Activated CD8-positive, alpha-beta memory T cell treated with anti-CD3 and anti-CD28 coated beads for 24 hours (primary cell): ENCODE measurements around the gene ULK4.
"Not testable (repeated sequence)": the region's sequence is repeated elsewhere in the genome, so short reads cannot be mapped to it uniquely, and the experiment has no call there.

Experiments
- DNase-seq: peaks from one replicate; pipeline ENCODE4 v3.0.0-alpha.2; 2020

The ULK4 gene

DNA sequence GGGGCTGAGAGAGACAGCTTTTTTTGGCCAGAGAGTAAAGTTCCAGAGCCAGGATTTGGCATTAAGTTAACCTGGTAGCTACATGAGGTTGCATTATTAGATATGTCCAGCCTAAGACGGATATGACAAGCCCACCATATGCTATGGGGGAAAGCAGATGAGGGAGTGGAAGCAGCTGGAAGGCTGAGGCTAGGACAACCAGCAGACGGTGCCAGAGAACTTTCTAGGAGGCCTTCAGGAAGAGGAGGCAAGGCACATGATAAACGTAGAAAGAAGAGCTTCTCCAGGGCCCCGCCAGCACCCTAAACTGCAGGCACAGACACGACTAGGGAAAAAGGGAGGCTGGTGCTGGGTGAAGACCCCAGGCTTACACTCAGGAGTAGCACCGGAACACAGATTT is 675.6 kb downstream of the ULK4 start:
- no peak for DNase-seq

DNA sequence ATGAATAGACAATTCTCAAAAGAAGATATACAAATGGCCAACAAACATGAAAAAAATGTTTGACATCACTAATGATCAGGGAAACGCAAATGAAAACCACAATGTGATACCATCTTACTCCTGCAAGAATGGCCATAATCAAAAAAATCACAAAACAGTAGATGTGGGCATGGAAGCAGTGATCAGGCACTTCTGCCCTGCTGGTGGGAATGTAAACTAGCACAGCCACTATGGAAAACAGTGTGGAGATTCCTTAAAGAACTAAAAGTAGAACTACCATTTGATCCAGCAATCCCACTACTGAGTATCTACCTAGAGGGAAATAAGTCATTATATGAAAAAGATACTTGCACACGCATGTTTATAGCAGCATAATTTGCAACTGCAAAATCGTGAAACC is 677.0 kb downstream of the ULK4 start:
- not testable (repeated sequence) for DNase-seq

DNA sequence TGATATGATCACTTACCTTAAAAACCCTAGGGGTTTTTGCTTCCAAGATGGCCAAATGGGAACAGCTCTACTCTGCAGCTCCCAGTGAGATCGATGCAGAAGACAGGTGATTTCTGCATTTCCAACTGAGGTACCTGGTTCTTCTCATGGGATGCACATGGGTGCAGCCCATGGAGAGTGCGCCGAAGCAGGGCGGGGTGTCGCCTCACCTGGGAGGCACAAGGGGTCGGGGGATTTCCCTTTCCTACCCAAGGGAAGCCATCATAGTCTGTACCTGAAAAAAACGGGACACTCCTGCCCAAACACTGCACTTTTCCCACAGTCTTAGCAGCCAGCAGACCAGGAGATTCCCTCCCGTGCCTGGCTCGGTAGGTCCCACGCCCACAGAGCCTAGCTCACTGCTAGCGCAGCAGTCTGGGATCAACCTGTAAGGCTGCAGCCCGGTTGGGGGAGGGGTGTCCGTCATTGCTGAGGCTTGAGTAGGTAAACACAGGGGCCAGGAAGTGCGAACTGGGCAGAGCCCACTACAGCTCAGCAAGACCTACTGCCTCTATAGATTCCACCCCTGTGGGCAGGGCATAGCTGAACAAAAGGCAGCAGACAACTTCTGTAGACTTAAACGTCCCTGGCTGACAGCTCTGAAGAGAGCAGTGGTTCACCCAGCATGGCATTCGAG is 684.0 kb downstream of the ULK4 start:
- DNase-seq, result no peak

DNA sequence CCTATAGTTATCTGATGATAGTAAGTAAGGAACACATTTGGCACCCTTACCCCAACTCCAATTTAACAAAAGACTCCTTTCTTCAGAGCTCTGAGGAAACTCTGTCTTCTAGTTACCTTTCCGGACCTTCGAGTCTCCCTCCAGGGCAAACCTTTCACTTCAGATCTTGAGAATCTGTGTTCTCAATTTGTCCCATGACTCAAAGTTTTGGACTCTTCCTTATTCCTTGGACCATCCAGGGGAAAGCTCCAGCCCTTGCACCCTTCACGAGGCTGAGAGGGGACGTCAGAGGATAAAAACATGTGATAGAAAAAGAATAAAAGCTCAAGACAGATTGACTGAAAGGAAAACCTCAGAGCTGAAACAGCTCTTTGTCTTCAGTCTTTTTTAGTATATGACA is 685.7 kb downstream of the ULK4 start:
- DNase-seq, result no peak

DNA sequence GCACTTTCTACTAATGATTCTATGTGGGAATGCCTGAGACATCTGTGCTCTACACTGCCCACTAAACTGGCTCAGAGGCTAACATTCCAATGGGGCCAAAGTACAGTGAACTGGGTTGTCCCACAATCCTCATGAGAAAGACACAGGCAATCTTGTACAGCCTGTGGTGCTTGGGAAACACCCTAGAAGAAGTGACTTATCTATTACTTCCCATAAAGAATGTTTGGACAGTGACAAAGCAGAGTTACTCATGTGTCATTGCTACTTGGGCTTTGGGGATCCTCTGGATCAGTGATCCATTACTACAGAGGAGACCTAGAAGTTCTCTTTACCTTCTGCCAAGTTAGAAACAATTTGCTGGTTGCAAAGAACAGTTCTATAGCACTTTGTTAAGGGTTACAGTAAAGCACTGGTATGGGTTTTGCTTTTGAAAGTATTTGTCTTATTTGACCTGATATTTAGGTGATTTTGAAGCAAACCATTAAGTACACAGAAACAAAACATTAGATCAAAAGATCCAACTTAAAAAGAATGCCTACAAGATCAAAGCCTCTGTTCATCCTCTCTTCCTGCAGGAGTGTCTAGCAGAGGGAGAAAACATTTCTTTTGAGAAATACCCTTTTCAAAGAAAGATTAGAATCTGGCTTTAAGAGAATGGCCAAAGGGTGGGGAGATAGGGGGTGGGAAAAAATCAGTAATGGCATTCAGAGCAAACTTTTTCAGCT is 686.8 kb downstream of the ULK4 start:
- DNase-seq, result no peak

DNA sequence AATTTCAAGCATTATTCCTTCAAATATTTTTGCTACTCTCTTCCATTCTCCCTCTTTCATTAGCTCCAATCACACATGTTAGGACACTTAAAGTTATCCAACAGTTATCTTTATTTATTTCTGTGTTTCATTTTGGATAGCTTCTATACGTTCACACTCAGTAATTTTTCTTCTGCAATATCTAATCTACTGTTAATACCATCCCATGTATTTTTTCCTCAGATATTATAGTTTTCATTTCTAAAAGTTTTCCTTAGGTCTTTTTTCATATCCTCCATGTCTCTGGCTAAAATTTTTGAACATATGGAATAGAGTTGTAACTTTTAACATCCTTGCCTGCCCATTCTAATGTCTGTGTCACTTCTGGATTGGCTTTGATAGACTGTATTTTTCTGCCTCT is 689.2 kb downstream of the ULK4 start:
- DNase-seq, result no peak

DNA sequence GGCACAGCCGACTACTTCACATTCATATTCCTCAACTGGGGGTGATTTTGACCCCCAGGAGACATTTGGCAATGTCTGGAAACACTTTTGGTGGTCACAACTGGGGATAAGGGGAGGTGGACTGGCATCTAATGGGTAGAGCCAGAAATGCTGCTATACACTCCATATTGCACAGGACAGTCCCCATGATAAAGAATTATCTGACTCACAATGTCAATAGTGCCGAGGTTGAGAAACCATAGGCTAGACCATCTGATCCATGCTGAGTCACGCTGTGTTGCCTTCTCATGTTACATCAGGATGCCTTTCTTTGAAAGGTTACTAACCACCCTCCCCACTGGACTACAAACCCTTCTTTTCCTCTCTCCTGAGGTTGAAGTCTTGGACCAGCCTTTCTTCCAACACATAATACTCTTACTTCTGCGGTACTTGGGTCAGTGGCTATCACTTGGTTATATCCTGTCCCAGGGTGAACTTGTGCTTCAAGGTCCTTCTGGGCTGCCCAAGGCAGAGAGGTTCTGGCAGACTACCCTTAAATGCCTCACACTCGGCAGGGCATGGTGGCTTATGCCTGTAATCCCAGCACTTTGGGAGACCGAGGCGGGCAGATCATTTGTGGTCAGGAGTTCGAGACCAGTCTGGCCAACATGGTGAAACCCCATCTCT is 693.8 kb downstream of the ULK4 start:
- DNase-seq, result no peak

DNA sequence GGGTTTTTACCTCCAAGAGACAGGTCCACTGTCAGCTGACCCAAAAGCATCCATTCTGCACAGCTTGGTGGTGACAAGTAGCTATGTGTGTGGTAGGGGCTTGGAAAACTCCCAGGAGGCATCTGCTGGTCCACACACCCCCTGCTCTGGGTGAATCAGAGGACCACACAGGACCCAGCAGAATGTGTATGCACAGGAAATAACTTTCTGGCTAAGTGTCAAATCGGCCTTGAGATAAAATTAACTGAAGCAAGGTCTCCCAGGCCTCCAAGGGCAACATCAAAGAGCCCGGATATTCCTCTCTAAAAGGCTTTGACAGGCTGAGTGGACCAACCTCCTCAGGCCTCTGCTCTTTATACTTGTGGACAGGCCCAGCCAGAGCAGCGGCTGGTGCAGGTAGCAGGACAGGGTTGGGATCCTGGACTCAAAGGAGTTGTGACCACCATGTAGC is 696.1 kb downstream of the ULK4 start:
- no peak for DNase-seq

DNA sequence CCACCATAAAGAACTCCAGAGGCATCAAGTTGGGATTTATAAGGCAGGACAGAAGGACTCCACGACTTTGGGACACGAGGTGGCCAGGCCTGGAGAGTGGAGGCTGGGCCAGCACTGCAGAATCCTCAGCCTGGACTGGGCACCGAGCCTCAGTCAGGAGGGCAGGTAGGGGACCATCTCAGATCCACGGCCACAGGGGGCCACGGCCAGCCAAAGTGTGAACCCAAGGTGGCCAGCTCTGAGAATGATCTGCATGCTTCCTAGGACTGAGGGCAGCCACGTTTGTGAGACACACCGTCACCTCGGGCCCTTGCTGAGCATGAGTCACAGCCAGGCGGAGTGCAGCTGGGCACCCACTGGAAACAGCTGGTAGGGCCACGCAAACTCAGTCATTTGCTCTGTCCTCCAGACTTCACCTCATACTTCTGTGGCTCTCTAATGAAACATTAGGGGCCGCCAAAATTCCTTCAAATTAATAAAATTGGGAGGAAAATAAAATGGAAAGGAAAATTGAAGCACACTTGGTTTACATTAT is 696.8 kb downstream of the ULK4 start:
- DNase-seq, result no peak

DNA sequence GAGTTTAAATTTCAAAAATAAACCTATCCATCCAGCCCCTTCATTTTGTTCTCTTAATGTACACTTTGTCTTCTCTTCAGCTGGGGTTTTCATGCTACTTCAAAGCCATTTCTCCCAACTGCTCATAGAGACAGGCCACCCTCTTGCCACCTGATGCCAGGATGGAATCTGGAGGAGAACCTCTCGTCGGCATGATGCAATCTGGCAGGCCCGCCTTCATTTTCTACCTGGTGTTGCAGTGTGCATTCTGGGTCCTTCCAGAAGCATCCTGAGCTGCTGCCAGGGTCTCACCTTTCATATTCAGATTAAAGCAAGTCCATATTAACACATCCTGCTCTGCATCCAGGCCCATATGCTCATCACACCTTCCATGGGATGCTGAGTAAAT is 701.8 kb downstream of the ULK4 start:
- DNase-seq, result no peak

DNA sequence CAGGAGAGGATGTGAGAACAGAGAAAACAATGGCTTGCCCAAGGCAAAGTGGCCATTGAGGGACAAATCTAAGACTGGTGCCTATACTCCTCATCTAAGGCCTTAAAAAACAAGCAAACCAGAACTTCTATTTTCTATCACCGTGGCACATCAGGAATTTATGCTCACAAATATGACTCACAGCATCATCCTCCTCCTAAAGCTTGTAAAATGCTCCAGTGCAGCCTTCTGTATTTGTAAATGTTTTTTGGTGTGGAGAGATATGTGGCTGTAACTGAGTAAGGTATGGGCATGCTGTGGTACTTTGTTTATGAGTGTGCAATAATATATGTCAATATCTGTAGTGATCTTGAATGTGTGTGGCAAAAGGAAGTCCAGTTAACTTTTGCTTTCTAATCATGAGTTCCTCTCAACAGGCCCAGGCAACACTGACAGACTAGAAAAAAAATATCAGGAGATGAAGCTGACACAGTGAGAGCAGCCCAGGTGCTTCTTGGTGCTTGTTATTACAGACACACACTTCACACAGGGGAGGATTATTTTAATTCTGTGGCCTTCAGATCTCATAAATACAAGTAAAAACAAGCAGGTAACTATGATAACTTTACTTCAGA is 702.3 kb downstream of the ULK4 start:
- no peak for DNase-seq

DNA sequence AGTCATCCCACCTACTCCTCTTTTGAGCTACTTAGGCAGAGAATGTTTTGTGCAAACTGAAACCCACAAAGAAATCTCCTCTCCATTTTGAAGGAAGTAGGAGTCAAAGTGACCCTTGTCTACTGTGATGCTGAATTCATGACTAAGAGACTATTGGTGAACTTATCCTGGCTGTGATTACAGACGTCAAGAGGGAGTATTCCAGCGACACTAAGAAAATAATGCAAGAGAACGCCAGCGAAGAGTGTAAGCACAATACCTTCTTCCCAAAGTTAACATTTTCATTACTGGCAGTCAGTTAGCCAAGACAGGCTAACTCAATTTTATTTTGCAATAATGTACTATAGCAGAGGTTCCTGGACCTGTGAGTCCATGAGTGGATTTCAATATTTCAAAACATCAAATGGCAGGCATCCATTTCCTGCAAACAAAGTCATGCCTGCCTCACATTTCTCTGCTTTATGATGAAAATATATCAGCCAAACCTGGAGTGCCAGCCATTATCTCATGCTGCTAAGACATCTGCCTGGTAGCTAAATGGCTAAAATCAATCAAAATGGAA is 703.6 kb downstream of the ULK4 start:
- no peak for DNase-seq

DNA sequence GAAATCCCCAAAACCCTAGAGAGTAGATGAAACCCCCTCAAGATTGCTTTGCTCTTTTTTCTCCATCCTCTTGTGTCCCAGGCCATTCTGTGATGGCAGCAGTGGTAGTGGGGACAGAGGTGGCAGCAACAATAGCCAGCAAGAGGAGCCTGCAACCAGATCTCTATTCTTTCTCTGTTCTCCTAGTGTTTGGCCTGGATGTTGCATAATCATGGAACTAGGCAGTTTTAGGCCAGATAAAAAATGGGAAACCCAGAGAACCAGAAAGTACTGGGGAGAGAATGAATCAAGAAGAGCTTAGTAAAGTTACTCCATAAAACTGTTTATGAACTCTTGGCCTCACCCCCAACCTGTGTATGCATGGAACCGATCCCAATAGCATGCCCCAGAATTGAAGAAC is 710.3 kb downstream of the ULK4 start:
- DNase-seq, result no peak

DNA sequence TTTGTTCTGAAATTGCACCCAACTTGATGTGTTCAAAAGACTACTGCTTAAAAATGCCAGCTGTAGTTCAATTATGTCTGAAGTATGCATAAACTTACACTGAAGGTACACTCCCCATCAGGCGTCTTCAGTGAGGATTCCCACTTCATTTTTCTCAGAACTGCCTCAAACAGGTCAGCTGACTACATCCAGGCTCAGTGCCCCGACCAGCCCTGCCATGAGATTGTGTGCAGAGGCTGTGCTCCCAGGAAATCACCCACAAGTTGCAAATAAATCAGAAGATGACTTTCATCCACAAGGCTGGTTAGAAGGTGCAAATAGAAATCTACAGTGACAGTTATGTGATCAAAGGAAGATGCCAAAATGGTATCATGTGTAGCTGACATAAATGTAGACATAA is 711.1 kb downstream of the ULK4 start:
- no peak for DNase-seq

DNA sequence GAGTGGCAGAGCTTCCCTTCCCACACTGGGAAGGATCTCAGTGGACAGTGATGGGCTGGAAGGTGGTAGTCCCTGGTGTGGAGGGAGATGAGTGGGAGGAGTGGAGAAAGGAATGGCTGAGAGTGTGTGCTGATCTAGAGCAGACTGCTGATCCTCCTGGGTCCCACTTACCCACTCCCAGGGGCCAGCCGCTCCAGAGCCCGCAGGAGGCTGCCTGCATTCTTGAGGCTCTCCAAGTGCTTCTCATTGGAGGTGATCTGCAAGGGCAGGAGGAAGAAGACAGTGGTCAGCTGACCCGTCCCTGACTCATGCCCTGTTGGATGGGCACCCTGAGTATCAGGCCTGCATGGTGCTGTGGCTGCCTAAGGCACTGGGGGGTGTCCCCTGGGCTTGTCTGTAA is 712.6 kb downstream of the ULK4 start:
- no peak for DNase-seq

DNA sequence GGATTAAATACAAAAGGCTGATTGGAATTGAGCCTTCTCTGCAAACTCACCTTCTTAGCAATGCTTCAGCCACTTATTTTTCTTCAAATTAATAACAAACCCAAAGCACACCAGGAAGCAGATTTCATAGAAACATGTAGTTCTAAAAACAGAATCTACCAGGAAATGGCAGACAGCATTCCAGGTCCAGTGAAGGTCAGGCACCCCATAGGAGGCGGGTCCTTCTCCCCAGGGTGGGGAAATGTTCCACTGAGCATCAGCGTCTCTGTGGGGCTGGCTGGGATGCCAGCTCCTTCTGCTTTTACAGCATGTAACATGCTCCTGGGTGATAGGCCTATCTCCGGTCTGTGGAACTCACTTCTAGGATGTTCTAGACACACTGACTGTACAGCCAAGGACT is 713.4 kb downstream of the ULK4 start:
- DNase-seq, result no peak

DNA sequence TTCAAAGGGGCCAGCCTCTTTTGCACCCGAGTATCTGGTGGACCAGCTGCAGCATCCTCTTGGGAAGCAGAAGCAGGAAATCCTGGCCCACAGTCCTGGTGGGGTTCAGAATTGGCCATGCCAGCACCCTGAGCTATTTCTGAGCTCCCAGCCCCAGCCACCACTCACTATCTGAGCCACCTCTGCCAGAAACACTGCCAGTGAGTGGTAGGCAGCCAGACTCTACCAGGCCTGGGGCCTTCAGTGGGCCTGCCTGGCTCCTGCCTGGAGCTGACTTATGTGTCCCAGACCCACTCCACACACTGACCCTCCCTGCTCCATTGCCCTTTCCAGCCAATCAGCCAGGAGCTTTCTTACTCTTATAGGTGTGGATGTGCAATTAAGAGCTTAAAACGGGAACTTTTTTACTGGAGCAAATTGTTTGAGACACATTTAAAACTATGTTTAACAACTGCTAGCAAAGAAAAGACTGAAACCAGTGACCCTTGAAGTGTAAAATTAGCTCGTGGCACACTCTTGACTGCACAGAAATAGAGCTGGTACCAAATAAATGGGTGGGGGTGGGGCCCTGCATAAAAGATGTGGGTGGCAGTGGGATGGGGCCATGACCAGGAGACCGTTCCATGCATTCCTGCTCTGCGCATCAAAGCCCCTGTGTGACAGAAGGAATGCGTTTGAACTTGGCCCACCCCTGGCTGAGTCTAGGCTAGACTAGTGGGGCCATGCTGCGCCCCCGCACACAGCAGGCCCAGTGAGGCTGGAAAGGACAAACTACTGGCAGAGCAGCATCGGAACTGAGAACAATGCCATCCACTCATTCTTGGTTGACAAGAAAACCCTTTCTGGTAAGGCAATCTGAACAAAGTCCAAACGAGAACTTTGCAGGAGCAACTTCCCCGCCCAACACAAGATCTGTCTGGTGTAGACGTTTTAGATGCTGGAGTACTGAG is 714.6 kb downstream of the ULK4 start:
- DNase-seq, result no peak

DNA sequence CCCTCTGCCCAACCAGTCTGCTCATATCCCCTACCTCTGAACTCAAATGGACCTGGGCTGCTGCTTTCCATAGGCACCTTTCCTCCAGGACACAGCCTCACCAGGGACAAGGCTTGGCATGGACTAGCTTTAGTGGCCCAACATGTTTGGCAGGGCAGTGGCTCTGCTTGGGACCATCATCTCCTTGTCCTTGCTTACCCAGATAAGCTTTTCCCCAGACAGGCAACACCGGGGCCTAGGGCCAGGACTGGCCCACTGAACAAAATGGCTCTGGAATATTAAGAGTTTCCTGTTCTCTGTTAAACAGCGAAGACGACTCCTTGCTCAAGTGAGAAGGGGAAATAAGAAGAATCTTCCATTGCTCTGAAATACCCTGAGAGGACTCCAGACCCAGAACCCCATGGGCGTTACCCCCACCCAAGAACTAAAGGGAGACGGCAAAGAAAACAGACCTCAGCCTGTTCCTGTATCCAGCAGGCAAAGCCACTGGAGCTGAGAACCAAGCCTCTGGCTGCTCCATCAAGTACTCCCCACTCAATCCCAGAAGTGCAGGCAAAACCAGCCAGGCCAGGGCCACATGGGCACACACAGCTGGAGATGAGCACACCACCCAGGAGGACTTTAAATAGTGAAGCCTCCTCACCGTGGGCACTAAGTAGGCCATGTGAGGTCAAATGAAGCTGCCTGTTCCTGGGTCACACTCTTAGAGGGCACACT is 717.1 kb downstream of the ULK4 start:
- no peak for DNase-seq

DNA sequence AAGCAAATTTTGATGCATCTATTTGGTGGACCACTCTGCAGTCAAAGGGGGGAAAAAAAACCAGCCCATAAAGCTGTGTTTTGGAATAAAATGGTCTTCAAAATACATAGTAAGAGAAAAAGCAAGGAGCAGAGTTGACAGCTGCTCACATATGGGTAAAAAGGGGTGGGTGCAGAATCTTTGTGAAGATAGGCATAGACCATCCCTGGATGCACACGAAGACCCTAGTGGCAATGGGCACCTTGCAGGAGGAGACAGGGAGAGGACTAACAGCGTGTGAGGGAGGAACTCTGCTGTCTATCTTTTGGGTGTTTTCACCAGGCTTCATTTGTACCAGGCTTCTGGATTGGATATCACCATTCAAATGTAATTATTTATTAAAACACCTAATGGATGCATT is 718.7 kb downstream of the ULK4 start:
- DNase-seq, result no peak

DNA sequence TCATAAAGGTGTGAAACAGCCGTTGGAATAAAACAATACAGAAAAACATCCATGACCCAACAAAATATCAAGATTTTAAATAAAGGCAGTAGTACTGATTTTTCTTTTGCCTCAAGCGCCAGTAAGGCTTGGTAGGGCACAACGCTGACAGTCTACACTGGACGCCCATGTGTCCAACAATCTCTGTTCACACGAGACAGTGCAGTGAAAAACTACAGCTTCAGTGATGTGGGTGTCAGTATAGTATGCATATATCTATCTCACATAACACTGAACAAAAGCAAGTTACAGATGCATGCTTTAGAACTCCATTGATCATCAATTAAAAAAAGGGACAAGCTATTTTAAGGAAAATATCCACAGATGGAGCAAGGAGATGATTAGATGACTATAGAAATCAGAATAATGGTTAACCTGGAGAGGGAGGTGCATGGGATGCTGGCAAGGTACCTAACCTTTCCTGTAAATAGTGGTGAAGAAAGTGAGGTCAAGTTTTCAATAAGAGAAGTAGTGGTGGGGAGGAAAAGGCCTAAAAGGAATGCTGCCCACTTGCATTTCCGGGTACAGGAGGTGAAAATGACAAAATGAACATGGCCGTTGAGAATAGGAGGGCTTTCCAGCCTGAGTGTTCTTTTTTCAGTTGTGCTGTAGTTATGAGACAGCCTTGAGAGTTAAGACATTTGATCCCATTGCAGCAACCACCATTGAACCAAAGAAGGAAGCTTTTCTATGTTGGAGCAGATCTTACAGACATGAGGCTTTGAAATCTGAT is 719.9 kb downstream of the ULK4 start:
- DNase-seq, result no peak

DNA sequence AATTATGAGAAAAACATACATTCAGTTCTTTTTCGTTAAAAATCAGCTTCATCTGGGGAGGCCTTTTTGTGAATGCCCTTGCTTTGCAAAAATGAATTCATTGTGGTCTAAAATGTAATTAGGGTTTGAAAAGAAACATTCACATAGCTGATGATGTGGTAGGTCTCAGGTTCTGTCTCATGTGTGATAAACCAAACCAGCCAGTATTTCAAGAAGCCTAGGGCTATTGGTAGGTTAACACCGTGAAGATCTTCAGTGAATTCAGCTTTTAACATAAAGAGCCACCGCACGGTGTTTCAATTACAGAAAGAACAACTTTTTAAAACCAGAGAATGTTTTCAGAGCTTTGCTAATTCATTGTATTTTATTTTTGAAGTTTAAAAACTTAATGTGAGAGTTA is 720.7 kb downstream of the ULK4 start:
- no peak for DNase-seq
